HTERT RPE-1 (cell line): ENCODE results near the gene RSAD2.
"Not testable (repeated sequence)": the region's sequence is repeated elsewhere in the genome, so short reads cannot be mapped to it uniquely, and the experiment has no call there.

Experiments
- in situ Hi-C: fragments of 300-500 bp; cut with MboI; formaldehyde crosslinking; loops from 4 replicates; pipeline ENCODE4 v1.14.3; 2020; ENCODE audit warnings: low sequenced_read_pairs

Gene RSAD2

DNA sequence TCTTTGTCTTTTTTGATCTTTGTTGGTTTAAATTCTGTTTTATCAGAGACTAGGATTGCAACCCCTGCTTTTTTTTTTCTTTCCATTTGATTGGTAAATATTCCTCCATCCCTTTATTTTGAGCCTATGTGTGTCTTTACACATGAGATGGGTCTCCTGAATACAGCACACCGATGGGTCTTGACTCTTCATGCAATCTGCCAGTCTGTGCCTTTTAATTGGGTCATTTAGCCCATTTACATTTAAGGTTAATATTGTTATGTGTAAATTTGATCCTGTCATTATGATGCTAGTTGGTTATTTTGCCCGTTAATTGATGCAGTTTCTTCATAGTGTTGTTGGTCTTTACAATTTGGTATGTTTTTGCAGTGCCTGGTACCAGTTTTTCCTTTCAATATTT, 25.0 kb downstream of the RSAD2 start:
- in situ Hi-C loops, result not testable (repeated sequence)

DNA sequence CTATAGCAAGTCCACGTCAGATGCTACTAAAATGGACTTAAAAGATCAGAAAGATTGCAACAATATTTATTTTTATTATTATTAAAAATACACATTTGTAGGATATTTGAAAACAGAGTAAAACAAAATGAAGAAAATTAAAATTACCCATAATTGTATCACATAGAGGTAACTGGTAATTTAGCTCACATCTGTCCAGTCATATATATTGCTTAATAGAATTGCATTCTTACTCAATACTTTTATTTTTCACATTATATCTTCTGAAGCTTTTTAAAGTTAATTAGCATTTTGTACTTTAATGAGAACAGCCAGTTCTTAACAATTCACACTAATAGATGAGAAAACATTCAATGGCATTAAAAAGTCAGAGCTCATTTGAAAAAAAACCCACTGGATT, 28.1 kb downstream of the RSAD2 start:
- in situ Hi-C loops, result no loop called here

DNA sequence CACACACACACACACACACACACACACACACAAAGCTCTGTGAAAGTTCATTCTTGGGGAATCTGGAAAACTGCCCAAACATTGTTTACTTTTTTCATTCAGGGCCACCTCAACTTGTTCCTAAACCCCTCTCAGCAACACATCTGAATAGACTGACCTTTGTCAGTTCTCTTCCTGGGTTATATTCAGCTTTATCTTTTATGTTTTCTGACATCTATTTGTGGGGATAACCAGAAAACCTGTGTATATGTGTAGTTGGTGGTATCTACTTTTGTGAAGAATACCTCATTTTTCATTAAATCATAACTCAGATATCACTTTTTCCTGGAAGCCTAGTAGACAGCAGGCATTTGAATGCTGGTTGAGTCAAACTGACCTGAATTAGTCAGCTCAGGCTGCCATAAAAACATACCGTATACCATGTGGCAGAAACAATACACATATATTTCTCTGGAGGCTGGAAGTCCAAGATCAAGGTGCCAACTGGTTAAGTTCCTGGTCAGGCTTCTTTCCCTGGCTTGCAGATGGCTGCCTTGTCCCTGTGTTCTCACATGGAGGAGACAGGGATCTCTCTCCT, 28.7 kb downstream of the RSAD2 start:
- in situ Hi-C loops, result no loop called here

DNA sequence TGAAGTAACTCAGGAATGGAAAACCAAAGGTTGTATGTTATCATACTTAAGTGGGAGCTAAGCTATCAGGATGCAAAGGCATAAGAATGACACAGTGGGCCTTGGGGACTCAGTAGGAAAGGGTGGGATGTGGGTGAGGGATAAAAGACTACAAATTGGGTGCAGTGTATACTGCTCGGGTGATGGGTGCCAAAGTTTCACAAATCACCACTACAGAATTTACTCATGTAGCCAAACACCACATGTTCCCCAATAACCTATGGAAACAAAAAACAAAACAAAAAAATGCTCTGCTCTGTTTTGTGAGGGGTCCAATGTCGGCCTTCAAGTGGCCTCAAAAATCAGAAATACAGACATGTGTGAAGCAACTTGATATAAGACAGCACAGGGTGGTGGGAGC, 30.7 kb downstream of the RSAD2 start:
- in situ Hi-C loops, result no loop called here

DNA sequence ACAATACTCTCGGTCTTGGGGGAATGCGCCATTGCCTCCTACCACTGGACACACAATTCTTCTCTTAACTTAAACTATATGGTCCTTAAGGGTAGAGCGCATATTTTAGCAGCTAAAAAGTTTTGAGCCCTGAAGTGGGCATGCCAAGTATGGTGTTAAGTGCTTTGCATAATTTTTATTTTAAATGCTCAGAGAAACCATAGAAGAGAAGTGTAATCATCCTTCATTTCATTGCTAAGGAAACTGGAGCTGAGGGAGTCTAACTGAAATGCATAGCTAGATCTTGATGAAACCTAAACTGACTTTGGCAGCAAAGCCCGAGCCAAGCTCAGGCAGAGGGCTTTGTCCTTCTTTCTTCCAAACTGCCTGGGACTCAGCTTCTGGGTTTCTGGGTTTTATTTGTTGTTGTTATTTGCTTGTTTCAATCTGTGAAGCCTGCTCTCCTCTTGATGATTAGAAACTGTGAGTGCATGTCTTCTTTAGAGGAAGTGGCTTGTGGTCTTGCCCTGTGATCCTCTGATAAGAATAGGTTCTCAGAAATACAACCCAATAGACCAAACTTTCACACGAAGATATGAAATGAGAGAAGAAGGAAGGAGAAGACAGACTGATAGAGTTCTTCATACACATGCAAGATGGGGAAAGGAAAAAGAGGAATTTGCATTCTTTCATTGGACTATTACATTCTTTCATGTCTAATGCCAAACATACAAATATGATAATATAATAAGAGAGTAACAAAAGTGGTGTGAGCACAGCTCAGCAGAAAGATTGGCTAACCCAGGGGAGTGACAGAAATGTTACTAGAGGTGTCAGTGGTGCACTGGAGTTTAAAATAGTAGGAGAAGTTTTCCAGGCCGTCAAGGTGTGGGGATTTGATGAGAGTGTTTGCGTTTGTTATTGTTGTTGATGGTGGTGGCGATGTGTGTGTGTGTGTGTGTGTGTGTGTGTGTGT, 32.1 kb downstream of the RSAD2 start:
- in situ Hi-C loops, result no loop called here

DNA sequence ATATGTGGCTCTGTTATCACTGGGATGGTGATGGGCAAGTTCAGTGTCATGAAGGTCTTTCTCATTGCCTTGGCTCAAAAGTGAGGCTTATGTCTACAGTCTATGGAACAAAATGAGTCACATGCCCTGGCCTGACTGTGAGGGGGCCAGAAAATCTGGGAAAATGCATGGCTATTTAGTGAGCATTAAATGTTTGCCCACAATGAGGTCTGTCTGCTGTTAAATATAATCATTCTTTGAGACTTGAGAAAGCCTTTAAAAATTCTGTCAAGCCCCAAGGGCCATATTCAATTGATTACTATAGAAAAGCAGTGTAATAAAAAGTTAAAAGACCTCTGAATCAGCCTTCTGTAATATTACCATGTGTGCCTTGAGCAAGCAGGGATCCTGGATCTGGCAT, 34.1 kb downstream of the RSAD2 start:
- in situ Hi-C loops, result no loop called here

DNA sequence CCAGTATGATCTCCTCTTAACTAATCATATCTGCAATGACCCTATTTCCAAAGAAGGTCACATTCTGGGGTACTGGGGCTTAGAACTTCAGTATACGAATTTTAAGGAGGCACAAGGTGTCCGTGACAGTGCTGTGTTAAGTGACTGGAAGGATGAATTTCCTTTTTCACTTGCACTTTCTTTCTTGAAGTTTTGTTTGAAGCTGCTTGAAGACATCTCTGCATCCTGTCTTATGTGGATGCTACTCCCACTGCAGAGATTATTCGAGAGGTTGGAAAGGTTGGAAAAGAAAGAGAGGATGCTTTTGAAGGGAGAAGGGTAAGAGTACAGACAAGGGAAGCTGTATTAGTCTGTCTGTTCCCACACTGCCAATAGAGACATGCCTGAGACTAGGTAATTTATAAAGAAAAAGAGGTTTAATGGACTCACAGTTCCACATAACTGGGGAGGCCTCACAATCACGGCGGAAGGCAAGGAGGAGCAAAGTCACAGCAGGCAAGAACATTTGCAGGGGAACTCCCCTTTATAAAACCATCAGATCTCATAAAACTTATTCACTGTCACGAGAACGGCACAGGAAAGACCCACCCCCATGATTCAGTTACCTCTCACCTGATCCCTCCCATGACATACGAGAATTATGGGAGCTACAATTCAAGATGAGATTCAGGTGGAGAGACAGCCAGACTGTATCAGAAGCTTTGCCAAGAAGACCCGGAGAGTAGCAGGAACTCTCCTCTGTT, 36.0 kb downstream of the RSAD2 start:
- in situ Hi-C loops, result no loop called here

DNA sequence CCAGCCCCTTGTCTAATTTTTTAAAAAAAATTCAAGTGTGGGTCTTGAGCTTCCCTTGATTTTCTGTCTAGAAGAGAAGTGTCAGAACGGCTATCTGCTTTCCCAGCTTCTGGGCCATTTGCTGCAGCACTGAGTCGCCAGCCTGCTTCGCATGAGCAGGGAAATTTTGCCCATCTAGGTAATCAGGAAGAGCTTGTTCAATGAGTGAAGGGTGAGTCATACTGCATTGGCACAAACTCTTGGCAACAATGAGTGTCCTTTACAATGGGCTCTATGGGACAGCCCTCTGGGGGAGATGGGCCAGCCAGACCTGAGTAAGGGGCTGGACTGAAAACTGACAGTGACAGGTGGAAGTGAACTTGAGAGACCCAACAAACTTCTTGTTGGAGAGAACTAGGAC, 37.3 kb downstream of the RSAD2 start:
- in situ Hi-C loops, result no loop called here

DNA sequence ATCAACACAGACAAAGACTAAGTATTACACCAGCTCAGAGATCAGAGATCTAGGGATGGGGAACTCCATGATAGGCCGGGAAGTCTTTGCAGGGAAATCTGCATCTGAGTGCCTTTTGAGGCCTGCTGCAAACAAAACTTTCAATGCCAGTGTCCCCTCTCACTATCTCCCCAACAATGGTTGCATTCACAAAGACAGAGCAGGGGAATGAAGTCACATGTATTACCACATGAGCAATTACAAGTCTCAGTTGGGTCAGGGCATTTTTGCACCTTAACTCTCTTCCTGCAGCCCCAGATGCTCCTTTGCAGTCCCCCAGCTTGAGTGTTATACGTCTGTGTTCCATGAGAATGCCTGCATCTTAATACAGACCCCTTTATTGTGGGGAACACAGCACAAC, 37.8 kb downstream of the RSAD2 start:
- in situ Hi-C loops, result no loop called here

DNA sequence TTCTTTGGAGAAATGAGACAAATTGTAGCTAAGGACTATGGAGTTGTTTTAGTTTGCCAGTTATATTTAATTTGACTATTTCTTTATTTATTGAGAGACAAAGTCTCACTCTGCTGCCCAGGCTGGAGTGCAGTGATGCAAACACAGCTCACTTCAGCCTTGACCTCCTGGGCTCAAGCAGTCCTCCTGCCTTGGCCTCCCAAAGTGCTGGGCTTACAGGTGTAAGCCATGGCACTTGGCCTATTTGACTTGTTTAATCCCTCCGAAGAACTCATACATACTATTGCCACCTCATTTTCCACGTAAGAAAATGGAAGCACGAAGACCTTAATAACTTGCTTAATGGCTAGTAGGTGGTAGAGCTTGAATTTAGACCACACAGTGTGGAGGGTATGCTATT, 38.6 kb downstream of the RSAD2 start:
- in situ Hi-C loops, result no loop called here

DNA sequence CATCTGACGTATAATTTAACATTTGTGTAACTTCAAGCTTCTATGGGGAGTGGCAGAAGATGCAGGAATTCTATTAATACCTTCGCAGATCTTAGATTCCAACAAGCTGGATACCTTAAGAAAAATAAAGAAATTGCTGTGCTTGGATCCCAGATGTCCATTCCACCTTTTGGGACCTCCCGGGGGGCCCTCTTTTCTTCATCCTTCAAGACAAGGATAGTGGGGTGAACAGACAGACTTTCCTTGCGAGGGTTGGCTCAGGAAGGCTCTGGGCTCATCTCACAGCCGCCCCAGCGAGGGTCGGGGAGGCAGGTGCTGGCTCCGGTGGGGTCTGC, 39.1 kb downstream of the RSAD2 start:
- in situ Hi-C loops, result no loop called here

DNA sequence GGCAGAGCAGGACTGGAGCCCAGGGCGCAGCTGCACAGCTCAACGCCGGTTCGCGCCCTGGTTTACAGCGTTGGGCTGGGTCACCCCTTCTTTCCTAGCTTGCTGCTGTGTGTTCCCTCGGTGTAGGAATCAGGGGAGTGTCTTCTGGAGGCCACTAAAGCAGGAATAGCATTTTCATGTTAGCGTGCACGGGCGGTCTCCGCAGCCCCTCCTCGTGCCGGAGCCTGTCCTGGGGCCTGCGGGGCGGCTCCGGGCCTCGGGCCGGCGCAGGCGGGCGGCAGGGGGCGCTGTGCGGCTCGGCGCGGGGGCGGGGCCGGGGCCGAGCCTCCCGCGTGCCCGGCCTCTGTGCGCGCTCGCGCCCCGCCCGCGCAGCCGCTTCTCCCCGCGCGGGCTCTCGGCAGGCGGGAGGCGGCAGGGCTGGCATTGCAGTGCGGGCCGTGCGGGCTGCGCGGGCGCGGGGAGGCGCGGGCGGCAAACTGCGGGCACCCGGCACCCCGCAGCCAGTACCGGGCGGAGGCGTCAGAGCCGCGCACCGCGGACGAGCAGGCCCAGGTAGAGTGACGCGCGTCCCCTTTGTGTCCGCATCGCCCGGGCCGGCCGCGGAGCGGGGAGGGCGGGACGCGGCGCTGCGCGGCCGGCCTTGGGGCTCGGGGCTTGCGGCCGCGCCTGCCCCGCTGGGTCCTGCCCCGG, 39.6 kb downstream of the RSAD2 start, which contains the start of gene RNF144A:
TSS of gene RNF144A (plus strand) at position 342 of the 690 bp plus-strand sequence. CDS start 79,515 bp downstream, outside the sequence.
- in situ Hi-C loops, result no loop called here

DNA sequence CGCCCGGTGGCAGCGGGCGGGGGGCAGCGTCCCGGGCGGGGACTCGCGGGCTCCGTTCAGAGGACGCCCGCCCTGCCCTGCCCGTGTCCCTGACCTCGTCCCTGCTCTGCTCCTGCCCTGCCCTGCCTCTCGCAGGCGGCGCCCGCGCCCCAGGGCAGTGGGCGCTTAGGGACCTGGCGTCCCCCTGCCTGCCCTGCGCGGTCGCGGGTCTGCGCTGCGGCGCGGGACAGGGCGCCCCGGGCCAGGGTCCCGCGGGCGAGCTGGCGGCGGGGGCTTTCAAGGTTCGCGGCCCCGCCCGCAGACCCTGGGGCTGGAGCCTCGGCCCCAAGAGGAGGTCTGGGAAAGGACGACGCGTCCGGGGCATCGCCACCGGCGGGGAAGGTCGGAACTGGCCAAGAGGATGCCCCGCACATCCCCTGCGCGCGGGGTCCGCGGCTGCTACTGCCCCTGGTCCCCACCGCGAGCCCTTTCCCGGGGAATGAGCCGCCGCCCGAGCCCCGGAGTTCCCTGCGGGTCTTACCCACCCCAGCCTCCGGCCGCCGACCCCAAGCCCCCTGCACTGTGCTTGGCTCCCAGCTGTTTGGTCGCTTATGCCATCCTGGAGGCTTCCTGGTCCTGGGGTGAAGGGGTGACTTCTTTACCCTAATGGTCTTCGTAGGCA, 40.3 kb downstream of the RSAD2 start:
- in situ Hi-C loops, result no loop called here

DNA sequence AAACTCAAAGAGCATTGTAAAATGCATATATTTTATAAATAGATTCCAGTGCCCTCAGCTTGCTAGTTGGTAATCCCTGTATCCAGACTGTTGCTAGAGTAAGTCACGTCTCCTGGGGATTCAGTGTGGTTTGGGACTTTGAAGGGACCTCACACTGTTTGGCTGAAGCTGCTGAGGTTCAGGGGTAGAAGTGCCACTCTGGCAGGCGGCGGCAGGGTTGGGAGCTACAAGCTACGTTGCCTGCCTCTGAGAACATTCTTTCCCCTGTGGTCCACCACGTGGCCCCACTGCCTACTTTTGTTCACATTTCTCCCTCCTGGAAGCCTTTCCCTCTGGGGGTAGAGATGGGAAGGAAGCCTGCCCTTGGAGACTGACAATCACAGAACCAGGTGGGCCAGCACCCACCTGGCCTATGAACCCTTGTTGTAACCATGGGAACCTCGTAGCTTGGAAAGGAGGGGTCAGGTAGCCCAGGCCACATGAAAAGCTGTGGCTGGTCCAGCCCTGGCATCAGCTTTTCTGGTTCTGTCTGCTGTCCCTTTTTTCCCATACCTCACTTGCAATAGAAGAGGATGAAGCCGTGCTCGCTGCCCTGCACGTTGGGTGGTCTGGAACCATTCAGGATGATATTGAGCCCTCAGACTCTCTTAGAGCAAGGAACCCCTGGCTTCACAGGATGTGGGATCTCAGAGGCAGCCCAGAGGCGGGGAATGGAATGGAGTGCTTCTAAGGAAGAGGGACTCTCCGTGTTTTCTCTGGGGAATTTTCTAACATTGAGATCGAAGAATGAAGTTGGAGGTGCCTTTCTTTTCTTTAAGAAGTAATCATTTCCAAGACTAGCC, 42.5 kb downstream of the RSAD2 start:
- in situ Hi-C loops, result no loop called here

DNA sequence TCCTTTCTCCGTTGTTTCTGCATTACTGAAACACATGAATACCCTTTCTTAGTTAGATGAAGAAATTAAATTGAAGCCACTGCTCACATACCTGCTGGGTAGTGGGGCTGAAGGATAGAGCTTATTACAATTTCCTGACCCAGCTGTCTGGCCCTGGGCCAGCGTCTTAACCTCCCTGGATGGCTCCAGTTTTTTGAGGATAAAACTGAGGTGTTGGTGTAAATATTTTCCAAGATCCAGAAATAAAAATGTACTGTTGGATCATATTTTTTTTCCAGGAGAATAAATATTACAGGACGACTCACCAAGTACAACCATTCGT, 43.1 kb downstream of the RSAD2 start:
- in situ Hi-C loops, result no loop called here

DNA sequence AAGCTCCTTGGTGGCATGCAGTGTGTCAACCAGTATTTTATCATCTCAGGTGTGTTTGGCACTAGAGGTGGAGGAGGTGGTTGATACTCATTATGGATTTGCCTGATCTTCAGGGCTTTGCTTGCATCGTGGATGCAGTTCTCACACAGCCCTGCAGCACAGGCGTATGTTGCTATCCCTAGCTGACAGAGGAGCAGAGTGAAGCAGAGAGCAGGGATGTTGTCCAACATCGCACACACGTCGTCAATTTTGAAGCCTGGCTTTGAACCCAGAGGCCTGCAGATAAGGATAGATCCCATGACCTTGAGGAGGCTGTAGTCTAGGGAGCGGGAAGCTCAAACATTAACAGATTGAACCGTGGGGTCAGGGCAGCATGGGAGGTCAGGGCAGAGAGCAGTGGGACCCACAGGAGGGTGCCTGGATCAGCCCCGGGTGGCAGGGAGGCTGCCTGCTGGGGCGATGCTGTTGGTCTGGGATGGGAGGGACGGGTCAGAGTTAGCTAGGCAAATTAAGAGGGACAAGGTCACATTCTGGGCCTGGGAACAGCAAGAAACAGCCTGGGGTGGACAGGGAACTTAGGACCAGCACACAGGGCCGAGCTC, 43.8 kb downstream of the RSAD2 start:
- in situ Hi-C loops, result no loop called here

DNA sequence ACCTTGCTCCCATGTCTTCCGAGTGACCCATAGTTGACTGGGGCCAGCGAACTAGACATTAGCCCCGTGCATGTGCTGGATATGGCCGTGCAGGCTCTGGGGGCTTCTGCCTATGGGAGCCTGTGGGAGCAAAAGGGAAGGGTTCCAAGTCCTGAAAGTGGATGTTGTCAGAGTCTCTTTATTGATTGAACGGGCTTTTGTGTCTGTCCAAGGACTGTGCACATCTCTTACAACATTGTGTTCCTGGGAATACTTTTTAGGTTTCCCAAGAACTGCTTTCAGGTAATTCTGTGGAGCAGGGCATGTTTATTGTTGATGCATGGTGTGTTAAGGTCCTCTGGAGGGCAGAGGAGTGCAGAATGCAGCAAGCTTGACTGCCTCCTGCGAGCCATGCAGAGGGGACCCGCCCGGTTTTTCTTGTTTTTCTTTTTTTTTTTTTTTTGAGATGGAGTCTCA, 44.7 kb downstream of the RSAD2 start:
- in situ Hi-C loops, result no loop called here

DNA sequence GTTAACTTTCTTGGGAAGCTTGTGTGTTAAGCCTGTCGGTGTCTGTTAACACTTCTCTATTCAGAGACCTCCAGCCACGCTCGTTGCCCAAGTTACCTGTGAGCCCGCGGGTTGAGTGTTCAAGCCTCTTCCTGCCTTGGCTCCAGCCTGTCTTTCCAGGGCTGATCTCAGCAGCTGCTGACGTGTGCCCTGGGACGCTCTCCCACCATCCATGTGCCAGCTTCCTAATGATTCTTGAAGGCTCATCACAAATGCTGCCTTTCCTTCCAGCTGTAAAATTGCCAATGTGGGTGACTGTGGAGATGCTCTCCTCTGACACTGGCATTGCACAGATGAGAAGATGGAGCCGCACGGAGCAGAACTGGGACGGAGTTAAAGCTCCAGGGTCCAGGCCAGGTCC, 45.7 kb downstream of the RSAD2 start:
- in situ Hi-C loops, result no loop called here

DNA sequence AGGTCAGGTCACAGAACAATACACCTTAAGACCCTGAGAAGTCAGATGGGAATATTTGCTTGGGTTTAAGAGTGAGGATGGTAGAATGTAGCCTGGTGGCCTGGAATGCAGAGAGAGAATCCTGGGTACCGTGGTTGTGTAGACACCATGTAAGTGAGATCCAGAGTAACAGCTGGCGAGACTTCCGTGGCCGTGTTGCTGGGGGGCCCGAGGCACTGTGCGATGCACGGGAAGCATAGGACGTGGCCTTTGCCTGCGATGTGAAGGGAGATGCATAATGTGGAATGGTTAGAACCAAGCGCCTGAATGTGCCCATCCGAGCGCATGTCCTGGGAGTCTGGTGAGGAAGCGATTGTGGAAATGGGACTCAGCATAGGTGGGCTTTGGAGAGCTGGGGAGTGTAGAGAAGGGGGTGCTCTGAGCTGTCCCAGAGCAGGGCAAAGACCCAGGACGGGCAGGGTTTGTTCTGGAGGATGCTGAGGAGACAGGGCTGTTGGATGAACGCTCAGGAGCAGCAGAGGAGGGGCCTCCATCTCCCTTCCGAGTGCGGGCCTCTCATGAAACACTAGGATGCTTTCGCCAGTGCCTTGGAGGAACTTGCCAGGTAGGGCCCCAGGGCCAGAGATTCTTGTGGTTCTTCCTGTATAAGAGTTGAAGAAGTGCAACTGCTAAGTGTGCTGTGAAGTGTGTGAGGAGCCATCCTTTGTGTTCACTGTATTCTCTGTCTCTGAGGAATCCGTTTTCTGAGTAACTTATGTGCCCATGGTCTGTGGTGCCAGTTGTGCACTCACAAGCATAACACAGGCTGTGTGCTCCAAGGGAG, 46.7 kb downstream of the RSAD2 start:
- in situ Hi-C loops, result no loop called here
